H7 (cell line): ENCODE data around the gene DENND4B. TPM values are rescaled to one million over a fixed set of nuclear protein-coding genes. Genes with fewer than 3 reads are reported as not detected.

Experiments used
- DNase-seq: peaks from one replicate; pipeline ENCODE4 v3.0.0; 2012
- H3K27me3 ChIP-seq: 2 replicates; pipeline ENCODE4 v1.6.0; 2011; ENCODE audit warnings: mild to moderate bottlenecking, low read length; ENCODE audit not compliant: control insufficient read depth, insufficient read depth
- H3K36me3 ChIP-seq: replicated peaks from 2 replicates; pipeline ENCODE4 v1.5.1; 2011; ENCODE audit warnings: low read length; ENCODE audit not compliant: control insufficient read depth, insufficient read depth
- H3K4me3 ChIP-seq: 2 replicates; pipeline ENCODE4 v1.5.1; 2011; ENCODE audit warnings: low read depth, mild to moderate bottlenecking, control low read depth, low read length, moderate library complexity; ENCODE audit not compliant: insufficient read depth
- total RNA-seq: library from RNA; depleted of rRNA; stranded (reverse); fragments of >200 nt; shearing (Covaris generic); gene quantifications from 2 replicates; pipeline ENCODE4 v1.2.3, GENCODE V29; 2014

DENND4B gene
- total RNA-seq, 1 experiment from 2014 or later = 41.9 TPM

DNA sequence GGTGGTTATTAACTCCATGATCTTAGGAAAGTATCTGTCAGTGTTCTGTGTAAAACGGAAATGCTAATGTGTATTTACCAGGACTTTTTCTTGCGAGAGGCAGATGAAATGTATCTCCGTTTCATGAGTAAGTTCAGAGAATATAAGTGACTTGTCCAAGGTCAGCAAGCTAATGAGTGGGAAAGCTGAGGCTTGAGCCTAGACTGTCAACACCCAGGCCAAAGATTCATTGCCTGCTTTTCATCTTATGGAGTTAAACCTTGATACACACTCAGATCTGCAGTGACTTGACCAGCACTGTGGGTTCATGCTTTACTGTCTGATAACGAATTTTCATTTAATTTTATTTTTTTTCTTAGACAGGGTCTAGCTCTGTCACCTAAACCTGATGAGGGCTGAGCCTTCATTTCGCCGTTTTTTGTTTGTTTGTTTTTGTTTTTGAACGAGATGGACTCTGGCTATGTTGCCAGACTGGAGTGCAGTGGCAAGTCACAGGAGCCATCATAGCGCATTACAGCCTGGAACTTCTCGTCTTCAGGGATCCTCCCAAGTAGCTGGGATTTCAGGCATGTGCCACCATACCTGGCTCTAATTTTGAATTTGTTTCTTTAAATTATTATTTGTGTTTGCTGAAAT is 31.9 kb upstream of the DENND4B start:
- DNase-seq = no peak
- Histone ChIP-seq H3K36me3 (peaks cover 15% of the 10 kb centered on the region), H3K4me3 (peak overlapping the region; percentile 97), H3K27me3 (no peaks in the 10 kb centered on the region)

DNA sequence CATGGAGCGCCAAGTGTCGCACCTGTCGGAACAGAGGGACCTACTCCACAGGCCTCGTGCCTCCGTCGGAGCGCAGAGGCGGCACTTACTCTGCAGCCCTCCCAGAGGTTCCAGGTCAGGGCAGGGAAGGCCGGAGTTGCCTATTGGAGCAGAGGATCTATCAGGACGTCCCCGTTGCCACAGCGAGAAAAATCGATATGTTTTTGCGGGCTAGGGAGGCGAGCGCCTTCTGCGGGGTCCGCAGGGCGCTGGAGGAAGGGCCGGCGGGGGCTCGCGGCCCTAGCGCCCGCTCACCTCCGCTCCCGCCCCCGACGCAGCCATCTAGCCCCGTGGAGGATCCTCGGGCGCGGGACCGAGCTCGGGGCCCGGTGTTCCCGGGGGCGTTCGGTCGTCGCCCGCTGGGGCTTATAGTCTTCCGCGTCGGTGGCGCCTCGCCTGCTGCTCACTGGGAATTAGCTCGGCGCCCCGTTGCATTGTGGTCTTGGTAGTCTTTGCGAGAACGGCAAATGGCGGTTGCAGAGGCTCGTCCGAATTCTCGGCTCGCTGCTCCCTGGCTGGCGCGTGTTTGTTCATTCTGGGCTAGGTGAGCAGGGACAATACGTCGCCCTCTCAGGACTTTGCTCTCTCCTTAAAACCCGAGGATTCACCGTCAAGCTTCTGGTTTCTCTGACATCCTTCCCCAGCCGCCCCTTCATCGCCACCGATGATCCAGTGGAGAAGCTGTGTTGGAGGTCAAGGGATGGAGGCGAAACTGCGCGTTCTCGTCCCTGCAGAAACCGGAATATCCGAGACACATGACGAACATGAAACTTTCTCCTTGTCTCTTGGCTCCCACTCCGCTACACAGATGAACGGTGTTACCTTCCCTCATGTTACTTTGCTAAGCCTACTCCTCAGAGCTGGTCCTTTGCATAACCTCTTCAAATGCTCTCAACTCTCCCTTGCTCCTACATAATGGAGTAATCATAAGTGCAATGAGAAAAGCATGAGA is 31.0 kb upstream of the DENND4B start, which contains the start of gene JTB:
Gene JTB (minus strand): TSS at position 425 of the 991 bp plus-strand sequence. CDS start 422 bp downstream, at position 3.
- Histone ChIP-seq H3K27me3 (no peaks in the 10 kb centered on the region), H3K4me3 (peak within 1 kb of the TSS; percentile 97), H3K36me3 (peaks cover 15% of the 10 kb centered on the region)
- peak; percentile 90 for DNase-seq

GRCh38 chr1:153976819-153977249 is 30.3 kb upstream of the DENND4B start:
- H3K36me3 ChIP-seq = peaks cover 15% of the 10 kb centered on the region
- H3K27me3 ChIP-seq = no peaks in the 10 kb centered on the region
- peak overlapping the region; percentile 97 for H3K4me3 ChIP-seq
- DNase-seq = no peak

GRCh38 chr1:153973525-153973924 is 27.0 kb upstream of the DENND4B start:
- no peak for DNase-seq
- Histone ChIP-seq H3K27me3 (no peaks in the 10 kb centered on the region), H3K4me3 (no peak overlapping the region), H3K36me3 (peaks cover 13% of the 10 kb centered on the region)

- no peak overlapping the region for H3K4me3 ChIP-seq
- peaks cover 13% of the 10 kb centered on the region for H3K36me3 ChIP-seq
- DNase-seq = no peak
- H3K27me3 ChIP-seq = no peaks in the 10 kb centered on the region
Observed at GRCh38 chr1:153973071-153973470, 26.6 kb upstream of the DENND4B start.

GRCh38 chr1:153970346-153970745 is 23.8 kb upstream of the DENND4B start:
- Histone ChIP-seq H3K36me3 (peaks cover 9% of the 10 kb centered on the region), H3K4me3 (no peak overlapping the region), H3K27me3 (no peaks in the 10 kb centered on the region)
- DNase-seq = no peak

DNA sequence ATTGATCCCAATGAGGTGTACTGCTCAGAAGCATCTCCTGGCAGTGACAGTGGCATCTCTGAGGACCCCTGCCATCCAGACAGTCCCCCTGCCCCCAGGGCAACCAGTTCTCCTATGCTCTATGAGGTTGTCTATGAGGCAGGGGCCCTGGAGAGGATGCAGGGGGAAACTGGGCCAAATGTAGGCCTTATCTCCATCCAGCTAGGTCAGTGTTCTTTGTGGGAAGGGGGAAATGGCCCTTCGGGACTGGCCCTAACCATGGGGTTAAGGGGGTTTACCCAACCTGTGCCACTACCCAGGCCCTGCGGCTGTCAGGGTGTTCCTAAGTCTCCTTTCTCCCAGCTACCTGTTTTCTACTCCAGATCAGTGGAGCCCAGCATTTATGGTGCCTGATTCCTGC is 22.5 kb upstream of the DENND4B start:
- no peak for DNase-seq
- Histone ChIP-seq H3K36me3 (peaks cover 4% of the 10 kb centered on the region), H3K4me3 (no peak overlapping the region), H3K27me3 (no peaks in the 10 kb centered on the region)

- no peaks in the 10 kb centered on the region for H3K27me3 ChIP-seq
- no peak for DNase-seq
- no peaks in the 10 kb centered on the region; the same call in 1 of the 2 replicates for H3K36me3 ChIP-seq
- H3K4me3 ChIP-seq = peak overlapping the region; percentile 69
Observed at GRCh38 chr1:153968408-153968807, 21.9 kb upstream of the DENND4B start.

GRCh38 chr1:153968000-153968363 is 21.5 kb upstream of the DENND4B start:
- Histone ChIP-seq H3K27me3 (no peaks in the 10 kb centered on the region), H3K4me3 (peak overlapping the region; percentile 69)
- peak; percentile 55 for DNase-seq

GRCh38 chr1:153967107-153967999 is 20.8 kb upstream of the DENND4B start, which contains the start of gene CREB3L4:
Gene CREB3L4, plus strand, starts transcription at chr1:153967902. Its CDS starts 624 bp downstream, at chr1:153968526.
- H3K4me3 ChIP-seq = peak within 1 kb of the TSS; percentile 69
- DNase-seq = peak; percentile 93
- no peaks in the 10 kb centered on the region for H3K27me3 ChIP-seq

More at GRCh38 chr1:153968000-153968363, 21.5 kb upstream of the DENND4B start:
- no peaks in the 10 kb centered on the region; the same call in 1 of the 2 replicates for H3K36me3 ChIP-seq

GRCh38 chr1:153963850-153964331 is 17.4 kb upstream of the DENND4B start:
- peak; percentile 86 for DNase-seq
- H3K4me3 ChIP-seq = peak overlapping the region; percentile 53
- H3K36me3 ChIP-seq = peaks cover 24% of the 10 kb centered on the region
- H3K27me3 ChIP-seq = no peaks in the 10 kb centered on the region

More at GRCh38 chr1:153967107-153967999, 20.8 kb upstream of the DENND4B start, which contains the start of gene CREB3L4:
- H3K36me3 ChIP-seq = no peaks in the 10 kb centered on the region; the same call in 1 of the 2 replicates

GRCh38 chr1:153963030-153963849 is 16.7 kb upstream of the DENND4B start, which contains the start of gene SLC39A1:
Gene SLC39A1, minus strand, starts transcription at chr1:153963537. Its CDS starts 822 bp downstream, at chr1:153962715.
- peaks cover 24% of the 10 kb centered on the region for H3K36me3 ChIP-seq
- peak; percentile 98 for DNase-seq
- no peaks in the 10 kb centered on the region for H3K27me3 ChIP-seq
- H3K4me3 ChIP-seq = peak within 1 kb of the TSS; percentile 98
